Breast epithelium (tissue), 3 donors: Measurements from ENCODE around the gene HEXD.

Experiments used
- CTCF ChIP-seq, 3 donors: fragments of 450-650 bp; IDR thresholded peaks; one replicate each; pipeline ENCODE4 v1.5.1; 2016 to 2017; ENCODE audit warnings: antibody characterized with exemption in 3 of 3, mild to moderate bottlenecking in 3 of 3, moderate library complexity in 3 of 3
- POLR2AphosphoS5 ChIP-seq, 3 donors: sonication (generic); formaldehyde crosslinking; IDR thresholded peaks; one replicate each; pipeline ENCODE4 v1.6.1; 2017; ENCODE audit warnings: antibody characterized with exemption in 3 of 3

DNA sequence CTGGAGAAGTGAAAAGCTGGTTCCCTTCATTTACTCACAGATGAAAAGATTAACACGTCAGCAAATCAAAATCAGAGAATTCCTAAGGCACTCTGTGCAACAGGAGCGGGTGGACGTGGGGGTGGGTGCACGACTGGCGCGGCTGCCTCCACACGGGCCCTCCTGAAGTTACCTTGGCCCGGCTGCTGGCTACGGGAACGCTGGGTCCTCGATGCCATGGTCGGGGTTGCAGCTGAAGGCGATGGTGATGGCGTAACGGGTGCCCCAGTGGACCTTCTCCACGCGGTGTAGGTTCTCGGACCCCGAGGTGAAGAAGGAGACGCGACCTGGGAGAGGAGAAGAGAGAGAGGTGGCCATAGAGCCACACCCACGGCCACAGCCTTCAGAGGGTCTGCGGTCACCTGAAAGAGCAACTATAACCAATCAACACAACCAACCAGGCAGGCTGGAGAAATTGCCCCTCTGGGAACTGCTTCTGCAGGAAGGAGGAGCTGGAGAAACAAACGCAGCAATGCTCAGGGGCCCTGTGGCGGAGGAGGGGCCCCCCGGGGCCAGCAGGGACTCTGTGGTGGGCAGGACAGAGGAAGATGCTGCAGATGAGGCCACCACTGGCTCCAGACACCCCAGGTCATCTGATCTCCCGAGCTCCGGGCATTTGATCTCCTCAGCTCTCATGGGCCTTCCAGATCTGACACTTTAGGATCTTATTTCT, 25.8 kb upstream of the HEXD start:
- TF ChIP-seq CTCF (IDR thresholded peaks at IDR 0.05) (no peak), POLR2AphosphoS5 (IDR thresholded peaks at IDR 0.05) (no peak)
